Measurements from ENCODE around the gene HIC2.
A peak's percentile ranks its signal among the peaks of the same experiment; 100 is the strongest.
"Not testable (repeated sequence)": the region's sequence is repeated elsewhere in the genome, so short reads cannot be mapped to it uniquely, and the experiment has no call there.

HIC2 gene

DNA sequence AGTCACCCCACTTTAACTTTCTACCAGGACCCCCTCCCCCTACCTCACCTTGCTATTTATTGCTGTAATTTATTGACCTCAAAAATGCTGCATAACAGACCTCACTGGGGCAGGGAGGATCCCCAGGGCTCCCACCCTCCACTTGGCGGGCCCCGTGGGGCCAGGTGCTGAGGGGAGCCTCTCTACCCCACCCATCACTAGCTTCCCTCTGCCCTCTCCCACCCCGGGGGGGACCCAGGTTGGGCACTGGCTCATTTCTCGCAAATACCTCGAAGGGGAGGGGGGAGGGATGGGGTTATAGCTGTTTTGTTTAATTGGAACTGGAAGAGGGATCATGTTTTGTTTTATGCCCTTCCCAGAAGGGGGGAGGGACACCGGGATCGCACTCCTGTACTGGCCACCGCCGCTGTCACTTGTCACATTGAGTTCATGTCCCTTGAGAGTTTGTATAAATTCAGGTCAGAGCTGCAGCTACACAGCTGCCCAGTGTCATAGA is 33.7 kb downstream of the HIC2 start:
- no peak for DNase-seq

DNA sequence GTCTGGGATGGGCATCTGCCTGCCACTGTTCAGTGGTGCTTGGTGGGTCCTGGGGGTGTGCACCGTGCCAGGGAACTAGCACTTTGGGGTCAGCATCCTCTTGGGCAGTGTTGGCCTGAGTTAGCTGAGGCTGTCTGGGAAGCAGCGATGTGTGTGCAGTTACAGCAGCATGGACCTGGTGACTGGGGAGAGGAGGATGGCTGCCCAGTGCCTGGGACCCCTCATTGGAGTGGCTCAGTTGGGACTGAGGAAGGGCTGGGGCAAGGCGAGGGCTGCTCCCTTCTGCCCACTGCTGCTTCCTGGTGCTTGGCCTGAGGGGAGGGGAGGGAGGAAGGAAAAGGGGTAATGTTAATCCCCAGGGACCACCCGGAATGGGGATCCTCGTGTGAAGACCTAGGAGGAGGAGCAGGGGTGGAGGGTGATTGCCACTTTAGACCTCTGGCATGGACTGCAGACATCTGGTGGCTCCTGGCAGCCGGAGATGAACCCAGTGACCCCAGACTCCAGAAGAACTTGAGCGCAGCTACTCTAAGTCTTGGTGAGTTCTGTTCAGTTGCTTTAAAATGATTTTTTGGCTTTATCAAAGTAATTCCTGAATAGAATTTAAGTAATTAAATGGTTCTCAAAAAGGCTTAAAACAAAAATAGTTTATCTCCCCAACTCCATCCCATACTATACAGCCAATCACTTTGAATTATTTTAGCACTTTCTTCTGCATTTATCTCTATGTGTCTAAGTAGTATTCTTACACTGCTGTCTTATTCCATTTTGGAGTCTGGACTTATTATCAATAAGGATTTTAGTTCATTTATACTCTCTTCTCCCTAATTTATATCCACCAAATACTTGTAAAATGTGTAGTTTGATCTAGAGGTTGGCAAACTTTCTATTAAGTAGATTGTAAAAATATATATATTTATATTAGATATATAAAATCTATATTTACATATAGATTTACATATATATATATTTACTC is 34.7 kb downstream of the HIC2 start:
- no peak for DNase-seq

DNA sequence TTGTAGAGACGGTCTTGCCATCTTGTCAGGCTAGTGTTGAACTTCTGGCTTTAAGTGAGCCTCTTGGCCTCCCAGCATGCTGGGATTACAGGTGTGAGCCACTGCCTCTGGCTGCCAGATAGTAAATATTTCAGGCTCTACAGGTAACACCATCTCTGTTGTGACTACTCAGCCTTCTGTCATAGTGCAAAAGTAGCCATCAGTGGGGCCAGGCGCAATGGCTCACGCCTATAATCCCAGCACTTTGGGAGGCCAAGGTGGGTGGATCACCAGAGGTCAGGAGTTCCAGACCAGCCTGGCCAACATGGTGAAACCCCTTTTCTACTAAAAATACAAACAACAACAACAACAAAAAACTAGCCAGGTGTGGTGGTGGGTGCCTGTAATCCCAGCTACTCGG is 35.5 kb downstream of the HIC2 start:
- DNase-seq, result not testable (repeated sequence)

DNA sequence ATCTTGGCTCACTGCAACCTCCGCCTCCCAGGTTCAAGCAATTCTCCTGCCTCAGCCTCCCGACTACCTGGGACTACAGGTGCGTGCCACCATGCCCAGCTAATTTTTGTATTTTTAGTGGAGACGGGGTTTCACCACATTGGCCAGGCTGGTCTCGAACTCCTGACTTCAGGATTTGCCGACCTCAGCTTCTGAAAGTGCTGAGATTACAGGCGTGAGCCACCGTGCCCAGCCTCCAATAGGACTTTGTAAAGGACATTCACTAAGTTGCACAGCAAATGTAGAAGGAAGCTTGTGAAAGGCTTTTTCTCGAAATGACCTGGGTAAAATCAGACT is 37.8 kb downstream of the HIC2 start:
- DNase-seq, result not testable (repeated sequence)

DNA sequence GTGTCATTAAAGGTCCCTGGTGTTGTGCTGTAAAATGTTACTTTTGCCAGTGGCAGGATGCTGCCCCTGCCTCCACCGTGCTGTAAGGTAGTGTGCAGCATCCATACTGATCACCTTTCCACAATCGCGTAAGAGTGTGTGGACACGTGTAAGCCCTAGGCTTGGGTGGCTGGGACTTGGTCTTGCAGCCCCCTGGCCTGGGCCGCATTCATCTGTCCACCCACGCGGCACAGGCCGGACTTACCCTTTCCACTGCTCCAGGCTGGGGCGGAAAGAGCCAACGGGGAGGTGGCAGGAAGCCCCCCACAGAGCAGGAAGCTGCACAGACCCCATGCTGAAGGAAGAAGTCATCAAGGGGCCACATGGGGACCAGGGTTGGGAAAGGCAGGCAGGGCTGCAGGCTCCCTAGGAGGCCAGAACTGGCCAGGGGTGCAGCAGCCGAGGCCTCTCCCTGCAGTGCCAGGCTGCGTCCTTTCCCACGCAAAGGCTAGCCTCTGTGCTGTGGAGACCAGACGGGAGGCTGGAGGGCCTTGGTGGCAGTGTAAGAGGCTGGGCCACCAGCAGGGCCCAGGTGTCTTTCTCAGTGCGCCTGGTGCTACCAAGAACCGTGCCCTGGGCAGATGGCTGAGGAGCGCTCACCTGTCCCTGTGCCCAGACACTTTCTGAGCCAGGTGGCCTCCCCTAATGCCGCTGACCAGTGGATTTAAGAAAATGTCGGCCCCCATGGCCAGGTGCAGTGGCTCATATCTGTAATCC is 38.3 kb downstream of the HIC2 start:
- no peak for DNase-seq

DNA sequence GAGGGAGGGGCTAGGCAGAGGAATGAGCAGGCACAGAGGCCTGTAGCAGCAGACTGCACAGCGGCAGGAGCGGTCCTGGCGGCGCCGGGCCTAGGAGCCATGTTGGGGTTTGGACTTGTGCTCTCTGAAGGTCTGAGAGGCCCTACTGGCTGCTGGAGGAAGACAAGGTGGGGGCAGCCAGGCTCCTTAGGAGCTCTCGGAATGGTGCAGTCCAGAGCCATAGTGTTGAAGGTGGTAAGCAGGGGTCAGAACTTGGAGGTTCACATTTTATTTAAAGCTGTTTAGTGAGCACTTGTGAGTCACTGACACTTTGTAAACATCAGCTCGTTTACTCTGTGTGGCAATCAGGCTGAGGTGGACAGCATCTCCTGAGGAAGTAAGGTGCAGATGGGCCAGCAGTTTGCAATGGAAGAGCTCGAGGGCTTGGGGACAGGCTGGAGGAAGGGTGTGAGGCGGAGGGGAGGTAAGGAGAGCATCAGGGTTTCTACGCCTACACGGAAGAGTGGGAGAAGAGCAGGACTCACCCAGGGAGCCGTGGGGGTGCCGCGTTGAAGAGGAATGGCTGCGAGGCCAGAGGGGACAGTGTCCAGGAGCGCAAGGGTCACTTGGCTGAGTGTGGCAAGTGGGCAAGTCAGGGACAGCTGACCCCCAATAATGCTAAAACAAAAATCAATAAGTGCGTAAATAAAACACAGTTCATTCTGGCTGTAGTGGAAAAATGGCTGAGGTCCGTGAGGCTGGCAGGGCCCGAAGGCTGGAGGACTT is 40.0 kb downstream of the HIC2 start:
- no peak for DNase-seq

DNA sequence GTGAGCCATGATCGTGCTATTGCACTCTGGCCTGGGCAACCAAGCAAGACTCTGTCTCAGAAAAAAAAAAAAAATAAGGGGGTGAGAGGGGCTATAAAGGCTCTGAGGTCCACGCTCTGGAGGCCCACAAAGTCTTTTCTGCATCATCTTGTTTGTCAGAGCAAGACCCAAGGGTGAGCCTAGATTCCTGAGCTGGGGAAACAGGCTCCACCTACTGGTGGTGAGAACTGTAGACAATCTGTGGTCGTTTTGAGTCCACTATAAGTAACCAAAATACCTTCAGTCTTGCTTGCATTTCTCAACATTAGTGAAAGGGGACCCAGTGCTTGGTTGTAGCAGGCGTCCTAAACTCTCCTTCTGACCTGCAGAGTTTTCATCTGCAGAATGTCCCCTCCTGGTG is 45.5 kb downstream of the HIC2 start:
- DNase-seq, result not testable (repeated sequence)

DNA sequence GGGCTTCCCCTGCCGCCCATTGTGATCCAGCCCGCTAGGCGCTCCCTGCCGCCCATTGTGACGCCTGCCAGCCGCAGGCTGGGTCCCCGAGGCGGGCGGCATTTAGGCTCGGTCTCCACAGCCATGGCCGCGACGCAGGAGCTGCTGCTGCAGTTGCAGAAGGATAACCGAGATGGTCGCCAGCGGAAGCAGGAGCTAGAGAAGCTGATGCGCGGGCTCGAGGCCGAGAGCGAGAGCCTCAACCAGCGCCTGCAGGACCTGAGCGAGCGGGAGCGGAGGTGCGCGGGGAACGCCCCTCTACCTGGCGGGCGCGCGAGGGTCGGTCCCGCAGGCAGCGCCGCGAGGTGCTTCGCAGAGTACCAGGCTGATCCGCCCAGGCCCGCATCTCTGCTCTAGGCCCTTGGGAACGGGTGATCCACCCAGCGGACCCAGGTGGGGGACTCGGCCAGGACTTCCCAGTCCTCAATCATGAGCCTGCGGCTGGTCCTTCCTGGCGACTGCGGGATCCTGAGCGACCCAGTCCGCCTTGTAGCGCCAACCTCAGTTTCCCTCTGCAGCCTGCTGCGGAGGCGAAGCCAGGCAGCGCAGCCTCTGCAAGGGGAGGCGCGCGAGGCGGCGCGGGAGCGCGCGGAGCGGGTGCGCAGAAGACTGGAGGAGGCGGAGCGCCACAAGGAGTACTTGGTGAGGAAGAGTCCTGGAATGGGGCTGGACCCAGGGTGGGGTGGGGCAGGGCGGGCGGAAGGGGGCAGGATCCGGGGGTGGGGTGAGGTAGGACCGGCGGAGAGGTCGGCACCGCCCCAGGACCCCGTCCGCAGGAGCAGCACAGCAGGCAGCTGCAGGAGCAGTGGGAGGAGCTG is 50.4 kb downstream of the HIC2 start, which contains the start of gene TMEM191C:
Gene TMEM191C (plus strand): TSS at position 51 of the 857 bp plus-strand sequence. CDS start 73 bp downstream, at position 124.
- not testable (repeated sequence) for DNase-seq

DNA sequence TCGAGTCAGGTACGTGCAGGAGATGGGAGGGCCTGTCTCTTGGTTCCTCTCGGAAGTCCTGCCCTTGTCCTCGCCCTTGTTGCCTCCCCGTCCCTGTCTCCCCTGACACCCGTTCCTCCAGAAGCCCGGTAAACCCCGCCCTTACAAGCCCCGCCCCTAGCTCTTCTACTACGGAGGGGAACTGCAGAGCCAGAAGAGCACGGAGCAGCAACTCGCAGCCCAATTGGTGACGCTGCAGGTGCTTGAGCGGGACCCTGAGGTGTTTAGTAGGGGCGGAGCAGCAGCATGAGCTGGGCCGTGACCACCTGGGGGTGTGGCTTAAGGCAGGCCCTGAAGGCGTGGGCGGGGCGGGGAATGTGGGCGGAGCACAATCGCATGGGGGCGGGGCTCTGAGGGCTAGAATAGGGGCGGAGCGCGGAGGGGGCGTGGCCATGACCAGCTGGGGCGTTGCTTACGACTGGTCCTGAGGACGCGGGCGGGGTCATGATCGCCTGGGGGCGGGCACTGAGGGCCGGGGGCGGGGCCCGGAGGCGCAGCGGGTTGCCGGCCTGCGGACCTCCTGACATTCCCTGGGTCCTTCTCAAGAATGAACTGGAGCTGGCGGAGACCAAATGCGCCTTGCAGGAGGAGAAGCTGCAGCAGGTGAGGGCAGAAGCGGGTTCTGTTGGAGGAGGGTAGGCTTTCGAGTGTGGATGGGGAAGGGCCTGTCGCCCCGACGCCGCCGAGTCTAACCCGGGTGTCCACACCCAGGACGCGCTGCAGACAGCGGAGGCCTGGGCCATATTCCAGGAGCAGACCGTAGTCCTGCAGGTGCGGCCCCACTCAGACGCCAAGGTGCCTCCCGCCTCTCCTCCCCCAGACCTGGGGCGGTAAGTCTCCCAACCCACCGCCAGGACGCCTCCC is 51.3 kb downstream of the HIC2 start:
- peak; percentile 81 to 82 for DNase-seq

DNA sequence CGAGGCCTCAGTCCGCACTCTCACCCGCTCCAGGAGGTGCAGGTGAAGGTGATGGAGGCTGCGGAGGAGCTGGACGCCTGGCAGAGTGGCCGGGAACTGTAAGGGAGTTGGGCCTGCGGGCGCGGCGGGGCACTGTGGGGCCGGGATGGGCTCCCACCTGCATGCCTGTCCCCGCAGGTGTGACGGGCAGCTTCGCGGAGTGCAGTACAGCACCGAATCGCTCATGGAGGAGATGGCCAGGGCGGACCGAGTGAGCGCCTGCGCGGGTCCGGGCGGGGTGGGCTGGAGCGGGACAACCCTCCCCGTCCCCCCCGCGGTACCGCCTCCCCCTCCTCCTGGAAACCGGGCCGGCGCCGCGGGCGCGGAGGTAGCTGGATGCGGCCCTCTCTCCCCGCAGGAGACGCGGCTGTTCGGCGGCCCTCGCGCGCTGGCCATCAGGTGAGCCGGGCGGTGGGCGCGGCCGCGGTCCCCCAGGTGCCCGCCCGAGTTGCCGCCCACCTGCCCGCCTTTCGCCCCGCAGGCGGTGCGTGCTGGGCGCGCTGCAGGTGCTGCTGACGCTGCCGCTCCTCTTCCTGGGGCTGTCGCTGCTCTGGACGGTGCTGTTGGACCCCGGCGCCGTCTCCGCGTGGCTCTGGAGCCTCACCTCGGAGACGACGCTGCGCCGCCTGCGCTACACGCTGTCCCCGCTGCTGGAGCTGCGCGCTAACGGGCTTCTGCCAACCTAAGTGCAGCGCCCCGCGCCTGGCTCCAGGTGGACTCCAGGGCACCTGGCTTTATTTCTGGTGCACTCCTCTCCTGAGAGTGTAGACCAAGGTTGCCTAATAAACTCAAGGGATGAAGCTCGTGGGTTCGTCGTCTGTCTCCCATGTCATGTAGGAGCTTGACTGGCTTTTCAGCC is 52.2 kb downstream of the HIC2 start:
- DNase-seq, result not testable (repeated sequence)

DNA sequence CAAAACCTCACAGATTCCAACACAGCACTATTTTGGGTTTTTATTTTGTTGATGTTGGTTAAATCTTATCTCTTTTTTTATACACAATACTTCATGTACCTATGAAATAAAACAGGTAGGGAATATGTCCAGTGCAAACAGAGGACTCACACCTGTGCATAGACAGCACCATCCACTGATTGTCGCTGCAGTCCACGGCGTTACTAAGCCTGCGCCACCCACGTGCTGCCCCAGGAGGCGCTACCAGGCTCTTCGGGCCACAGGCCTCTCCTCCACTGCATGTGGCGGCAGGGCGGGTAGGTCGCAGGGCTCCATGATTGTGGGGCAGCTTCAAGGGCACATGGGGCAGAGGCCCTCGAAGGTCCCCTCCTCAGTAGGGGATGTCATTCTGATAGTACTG is 55.8 kb downstream of the HIC2 start:
- not testable (repeated sequence) for DNase-seq

DNA sequence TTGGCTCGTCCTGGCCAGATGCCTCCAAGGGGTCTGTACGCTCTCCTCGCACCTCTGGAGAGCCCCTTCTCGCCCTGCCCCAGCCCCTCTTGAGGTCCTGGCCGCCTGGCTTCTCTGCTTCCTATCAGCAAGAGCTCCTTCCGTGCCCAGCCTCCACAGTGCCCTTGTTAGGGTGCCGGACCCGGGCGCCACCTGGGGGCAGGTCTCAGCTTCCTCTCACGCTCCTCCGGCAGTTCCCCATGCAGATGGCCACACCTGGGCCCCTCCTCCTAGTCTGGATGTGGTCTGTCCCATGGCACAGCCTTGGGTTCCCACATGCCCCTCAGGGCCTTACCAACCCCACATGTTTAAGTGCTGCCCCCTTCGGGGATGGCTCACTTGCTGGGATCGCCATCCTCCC is 56.5 kb downstream of the HIC2 start:
- not testable (repeated sequence) for DNase-seq

DNA sequence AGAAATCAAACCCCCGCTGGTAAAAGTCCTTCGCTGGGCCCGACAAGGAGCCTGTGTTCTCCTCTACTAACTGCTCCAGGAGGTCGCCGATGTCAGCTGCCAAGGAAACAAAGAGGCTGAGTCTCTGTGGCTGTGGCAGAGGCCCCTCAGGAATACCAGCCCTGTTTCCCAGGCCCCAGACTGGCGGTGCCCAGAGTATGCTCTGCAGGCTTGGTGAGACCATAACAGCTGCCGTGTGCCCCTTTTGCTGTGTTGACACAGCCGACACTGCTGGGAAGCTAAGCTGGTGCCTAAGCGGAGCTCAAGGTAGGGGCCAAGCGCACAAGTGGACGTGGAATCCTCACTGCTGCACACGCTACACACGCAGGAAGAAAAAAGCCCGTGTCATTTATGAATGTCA is 66.9 kb downstream of the HIC2 start:
- not testable (repeated sequence) for DNase-seq

DNA sequence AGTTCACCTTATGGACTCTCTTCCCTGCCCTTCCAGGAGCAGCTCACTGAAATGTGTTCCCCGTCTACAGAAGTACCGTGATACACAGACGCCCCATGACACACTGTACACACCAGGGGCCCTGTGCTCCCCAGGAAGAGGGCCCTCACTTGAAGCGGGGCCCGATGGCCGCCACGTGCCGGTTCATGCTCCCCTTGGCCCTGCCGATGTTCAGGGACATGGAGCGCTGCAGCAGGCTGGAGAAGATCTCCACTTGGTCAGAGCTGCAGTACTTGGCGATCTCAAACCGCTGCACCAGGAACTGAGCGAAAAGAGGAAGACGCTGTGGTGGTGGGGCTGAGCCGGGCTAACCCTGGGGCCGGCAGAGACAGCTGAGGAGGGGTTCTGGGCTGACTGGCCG is 70.6 kb downstream of the HIC2 start:
- DNase-seq, result not testable (repeated sequence)

DNA sequence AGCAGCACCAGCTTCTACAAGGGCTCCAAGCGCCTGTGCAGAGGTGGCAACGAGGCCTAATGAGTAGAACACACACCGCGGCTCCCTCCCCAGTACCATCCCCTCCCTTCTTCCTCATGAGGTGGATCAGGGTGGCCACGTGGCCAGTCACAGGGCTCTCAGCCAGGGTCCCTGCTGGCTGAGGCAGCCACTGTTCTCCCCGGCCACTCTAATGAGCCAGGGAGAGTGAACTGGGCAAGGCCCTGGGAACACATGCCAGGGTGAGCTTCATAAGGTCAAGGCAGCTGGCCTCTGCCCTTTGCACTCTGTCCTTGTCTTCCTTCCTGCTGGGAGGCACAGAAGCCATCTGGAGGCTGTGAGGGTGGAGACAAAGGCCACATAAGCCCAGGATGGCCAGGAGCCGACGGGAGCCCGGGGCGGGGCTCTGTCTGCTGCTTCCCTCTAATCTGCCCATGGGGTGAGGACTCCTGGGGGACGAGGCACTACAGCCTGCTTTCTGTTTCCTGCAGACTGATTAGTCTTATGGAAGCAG is 72.0 kb downstream of the HIC2 start:
- not testable (repeated sequence) for DNase-seq

DNA sequence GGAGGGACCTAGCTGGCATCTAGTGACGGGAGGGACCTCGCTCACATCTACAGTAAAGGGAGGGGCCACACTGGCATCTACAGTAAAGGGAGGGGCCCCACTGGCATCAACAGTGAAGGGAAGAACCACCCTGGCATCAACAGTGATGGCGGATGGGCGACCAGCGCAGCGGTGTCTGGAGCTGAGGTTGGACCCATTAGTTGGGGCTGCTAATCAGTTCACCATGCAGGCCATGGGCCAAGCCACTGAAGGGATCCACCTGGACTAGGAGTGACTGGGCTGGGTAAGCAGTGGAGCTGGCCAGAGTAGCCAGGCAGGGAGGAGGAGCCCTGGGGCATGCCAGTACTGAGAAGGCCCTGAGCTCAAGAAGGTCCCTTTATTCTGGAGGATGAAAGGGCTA is 73.4 kb downstream of the HIC2 start:
- not testable (repeated sequence) for DNase-seq

DNA sequence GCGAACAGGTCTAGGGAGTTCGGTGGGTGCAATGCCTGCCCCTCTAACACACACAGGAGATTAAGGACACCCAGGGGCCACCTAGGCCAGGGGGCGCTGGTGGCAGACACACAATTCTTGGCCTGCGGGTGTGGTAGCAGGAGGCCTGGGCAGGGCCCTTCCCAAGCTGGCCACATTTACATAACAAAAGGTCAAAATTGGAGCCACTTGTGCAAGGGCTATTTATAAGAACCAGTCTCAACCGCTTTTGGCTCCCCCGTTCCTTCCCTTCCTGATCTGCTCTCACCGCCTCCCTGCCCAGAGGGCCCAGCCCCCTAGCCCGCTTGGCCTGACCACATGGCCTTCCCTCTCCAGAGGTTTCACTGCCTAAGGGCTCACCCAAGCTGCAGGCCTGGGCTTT is 75.1 kb downstream of the HIC2 start:
- not testable (repeated sequence) for DNase-seq

DNA sequence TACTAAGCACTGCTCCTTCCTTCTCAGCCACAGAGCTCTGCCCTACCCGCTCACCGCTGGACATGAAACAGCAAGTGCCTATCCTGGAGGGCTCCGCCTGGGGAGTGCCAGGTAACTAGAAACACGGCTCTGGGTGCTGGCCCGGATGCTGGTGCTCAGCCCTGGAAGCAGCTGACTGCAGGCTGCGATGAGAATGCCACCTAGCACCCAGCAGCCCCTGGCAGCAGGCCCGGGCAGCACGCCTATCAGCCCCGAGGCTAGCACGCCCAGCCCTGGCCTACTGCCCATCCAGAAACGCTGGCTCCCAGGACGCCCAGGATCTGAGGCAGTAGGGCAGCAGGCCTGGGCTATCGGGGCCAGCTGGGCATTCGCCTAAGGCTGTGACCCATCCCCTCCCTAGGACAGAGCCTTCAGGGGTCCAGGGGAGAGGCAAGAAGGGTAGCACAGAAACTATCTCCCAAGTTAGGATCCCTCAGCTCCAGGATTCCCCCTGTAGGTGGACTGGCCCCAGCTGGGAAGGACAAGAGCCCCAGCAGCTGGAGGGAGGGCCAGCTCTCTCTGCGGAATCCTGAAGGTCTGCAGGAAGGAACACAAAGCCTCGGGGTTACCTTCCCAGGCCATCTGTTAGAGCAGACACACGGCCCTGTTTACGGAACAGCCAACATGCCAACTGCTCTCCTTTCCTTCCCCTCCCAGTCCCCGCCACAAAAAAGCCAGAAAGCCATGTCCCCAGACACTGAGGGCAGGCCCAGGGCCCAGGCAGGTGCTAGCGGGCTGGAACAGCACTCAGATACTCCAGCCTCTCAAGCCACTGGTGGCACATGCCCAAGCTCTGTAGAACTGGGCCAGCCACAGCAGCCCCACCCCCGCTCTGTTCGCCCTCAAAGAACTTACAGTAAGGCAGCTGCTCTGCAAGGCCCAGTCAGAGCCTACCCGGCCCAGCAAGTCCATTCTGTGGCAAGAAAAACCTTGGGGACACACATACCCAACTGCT is 76.9 kb downstream of the HIC2 start:
- DNase-seq, result not testable (repeated sequence)
